ENCODE results near the gene IGFBP4. TPM values are rescaled to one million over a fixed set of nuclear protein-coding genes. Genes with fewer than 3 reads are reported as not detected.

The IGFBP4 gene
- total and polyA plus RNA-seq, 10 of the 15 experiments (the other 5 are each of a cell fraction or from before 2014, with no cell fraction given), result 2.4 to 22.3 (median 6.6) TPM

GRCh38 chr17:40454613-40454995, 11.4 kb downstream of the IGFBP4 start:
- Histone ChIP-seq H3K4me2 (ENCODE audit: control insufficient read depth, insufficient read depth) (no peak overlapping the region), H3K27me3 (replicated peaks in 1 of 2; ENCODE audit: control insufficient read depth in 2 of 2, insufficient read depth in 2 of 2, low read length in 1 of 2) (no peaks in the 10 kb centered on the region), H2AFZ (ENCODE audit: control insufficient read depth, low read depth, low read length) (no peak overlapping the region), H3K9ac (ENCODE audit: control insufficient read depth, insufficient read depth, low read length) (no peak overlapping the region), H3K4me1 (ENCODE audit: control insufficient read depth, insufficient read depth, low read length) (no peaks in the 10 kb centered on the region), H3K9me3 (replicated peaks; ENCODE audit: control insufficient read depth, insufficient read depth, low read length) (no peaks in the 10 kb centered on the region), H3K36me3 (ENCODE audit: control insufficient read depth in 2 of 2, insufficient read depth in 2 of 2, low read length in 1 of 2) (no peaks in the 10 kb centered on the region), H3K27ac (ENCODE audit: control insufficient read depth, insufficient read depth) (no peak overlapping the region), H4K20me1 (ENCODE audit: control insufficient read depth, insufficient read depth) (no peaks in the 10 kb centered on the region), H3K4me3 (no peak overlapping the region), H3K79me2 (ENCODE audit: control insufficient read depth, insufficient read depth, low read length) (no peaks in the 10 kb centered on the region)
- ATAC-seq, result no peak
- ChIA-PET POLR2A (no interaction called here), CTCF (interaction anchor here (0.6 to 2.4 kb wide), 2 partner anchors 22 to 179 kb away, joined by 3 to 15 read pairs; no protein-coding TSS in a partner anchor), RAD21 (ENCODE audit: unreplicated experiment) (no interaction called here), SMC1A (ENCODE audit: uncharacterized antibody, unreplicated experiment) (interaction anchor here (1.4 kb wide), 1 partner anchor 159 kb away, joined by 3 read pairs; no protein-coding TSS in a partner anchor)
- 82% methylated on average over 2 of the region's 2 CpGs for WGBS (ENCODE audit: insufficient coverage, insufficient replicate concordance, low lambda C conversion rate, missing lambda C conversion rate)
- no TSS peak for BruUV-seq (replicated peaks)
- in situ Hi-C loops (cut with MboI), result no loop called here
- intact Hi-C loops (cut with micrococcal nuclease; ENCODE audit: unreplicated experiment), result no loop called here
- no peak for FAIRE-seq
- DNase-seq (ENCODE audit: low read depth, low spot score), result no peak
- TF ChIP-seq HDGF (IDR thresholded peaks at IDR 0.05) (no peak), BACH1 (IDR thresholded peaks at IDR 0.05; ENCODE audit: borderline replicate concordance) (no peak), ZNF592 (IDR thresholded peaks at IDR 0.05) (no peak), SUPT20H (IDR thresholded peaks at IDR 0.05; ENCODE audit: borderline replicate concordance, control insufficient read depth, low read depth, low read length) (no peak), HSF1 (IDR thresholded peaks at IDR 0.05; ENCODE audit: low read depth, low read length) (no peak), EZH2 (IDR thresholded peaks at IDR 0.05; ENCODE audit: borderline replicate concordance, control insufficient read depth, low read depth, low read length) (no peak)
- TF ChIP-seq, protein P1, sequence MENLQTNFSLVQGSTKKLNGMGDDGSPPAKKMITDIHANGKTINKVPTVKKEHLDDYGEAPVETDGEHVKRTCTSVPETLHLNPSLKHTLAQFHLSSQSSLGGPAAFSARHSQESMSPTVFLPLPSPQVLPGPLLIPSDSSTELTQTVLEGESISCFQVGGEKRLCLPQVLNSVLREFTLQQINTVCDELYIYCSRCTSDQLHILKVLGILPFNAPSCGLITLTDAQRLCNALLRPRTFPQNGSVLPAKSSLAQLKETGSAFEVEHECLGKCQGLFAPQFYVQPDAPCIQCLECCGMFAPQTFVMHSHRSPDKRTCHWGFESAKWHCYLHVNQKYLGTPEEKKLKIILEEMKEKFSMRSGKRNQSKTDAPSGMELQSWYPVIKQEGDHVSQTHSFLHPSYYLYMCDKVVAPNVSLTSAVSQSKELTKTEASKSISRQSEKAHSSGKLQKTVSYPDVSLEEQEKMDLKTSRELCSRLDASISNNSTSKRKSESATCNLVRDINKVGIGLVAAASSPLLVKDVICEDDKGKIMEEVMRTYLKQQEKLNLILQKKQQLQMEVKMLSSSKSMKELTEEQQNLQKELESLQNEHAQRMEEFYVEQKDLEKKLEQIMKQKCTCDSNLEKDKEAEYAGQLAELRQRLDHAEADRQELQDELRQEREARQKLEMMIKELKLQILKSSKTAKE (IDR thresholded peaks at IDR 0.05; ENCODE audit: low read depth, poor library complexity, severe bottlenecking), result no peak
- TF ChIP-seq, protein P2, sequence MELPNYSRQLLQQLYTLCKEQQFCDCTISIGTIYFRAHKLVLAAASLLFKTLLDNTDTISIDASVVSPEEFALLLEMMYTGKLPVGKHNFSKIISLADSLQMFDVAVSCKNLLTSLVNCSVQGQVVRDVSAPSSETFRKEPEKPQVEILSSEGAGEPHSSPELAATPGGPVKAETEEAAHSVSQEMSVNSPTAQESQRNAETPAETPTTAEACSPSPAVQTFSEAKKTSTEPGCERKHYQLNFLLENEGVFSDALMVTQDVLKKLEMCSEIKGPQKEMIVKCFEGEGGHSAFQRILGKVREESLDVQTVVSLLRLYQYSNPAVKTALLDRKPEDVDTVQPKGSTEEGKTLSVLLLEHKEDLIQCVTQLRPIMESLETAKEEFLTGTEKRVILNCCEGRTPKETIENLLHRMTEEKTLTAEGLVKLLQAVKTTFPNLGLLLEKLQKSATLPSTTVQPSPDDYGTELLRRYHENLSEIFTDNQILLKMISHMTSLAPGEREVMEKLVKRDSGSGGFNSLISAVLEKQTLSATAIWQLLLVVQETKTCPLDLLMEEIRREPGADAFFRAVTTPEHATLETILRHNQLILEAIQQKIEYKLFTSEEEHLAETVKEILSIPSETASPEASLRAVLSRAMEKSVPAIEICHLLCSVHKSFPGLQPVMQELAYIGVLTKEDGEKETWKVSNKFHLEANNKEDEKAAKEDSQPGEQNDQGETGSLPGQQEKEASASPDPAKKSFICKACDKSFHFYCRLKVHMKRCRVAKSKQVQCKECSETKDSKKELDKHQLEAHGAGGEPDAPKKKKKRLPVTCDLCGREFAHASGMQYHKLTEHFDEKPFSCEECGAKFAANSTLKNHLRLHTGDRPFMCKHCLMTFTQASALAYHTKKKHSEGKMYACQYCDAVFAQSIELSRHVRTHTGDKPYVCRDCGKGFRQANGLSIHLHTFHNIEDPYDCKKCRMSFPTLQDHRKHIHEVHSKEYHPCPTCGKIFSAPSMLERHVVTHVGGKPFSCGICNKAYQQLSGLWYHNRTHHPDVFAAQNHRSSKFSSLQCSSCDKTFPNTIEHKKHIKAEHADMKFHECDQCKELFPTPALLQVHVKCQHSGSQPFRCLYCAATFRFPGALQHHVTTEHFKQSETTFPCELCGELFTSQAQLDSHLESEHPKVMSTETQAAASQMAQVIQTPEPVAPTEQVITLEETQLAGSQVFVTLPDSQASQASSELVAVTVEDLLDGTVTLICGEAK (IDR thresholded peaks at IDR 0.05; ENCODE audit: borderline replicate concordance), result no peak
